Measurements from ENCODE around the gene NAA30.
"Not testable (repeated sequence)": the region's sequence is repeated elsewhere in the genome, so short reads cannot be mapped to it uniquely, and the experiment has no call there.

Gene NAA30

DNA sequence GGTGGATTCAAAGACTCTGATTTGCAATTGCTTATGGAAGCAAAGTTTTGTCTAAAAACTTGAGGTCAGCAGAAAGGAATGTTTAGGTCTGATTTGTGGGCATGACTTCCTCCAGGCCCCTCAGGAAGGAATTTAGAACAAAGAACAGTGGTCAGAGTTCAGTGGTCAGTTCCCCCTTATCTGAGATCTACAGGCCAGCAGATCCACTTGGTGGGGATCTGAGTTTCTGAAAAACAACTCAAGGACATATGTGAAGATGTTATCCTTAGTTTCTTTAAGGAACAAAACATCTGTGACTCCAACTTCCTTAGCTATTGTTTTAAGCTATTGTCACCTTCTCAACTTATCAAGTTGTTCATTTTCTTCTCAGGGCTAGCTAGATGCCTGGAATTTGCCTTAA is 28.0 kb upstream of the NAA30 start:
- DNase-seq = no peak
- Histone ChIP-seq H3K4me1 (ENCODE audit: low read length) (no peaks in the 10 kb centered on the region), H3K36me3 (replicated peaks; ENCODE audit: insufficient read depth, low read length) (no peaks in the 10 kb centered on the region), H3K4me3 (ENCODE audit: low read length) (no peak overlapping the region), H3K4me2 (ENCODE audit: low read depth, low read length) (no peak overlapping the region), H3K27me3 (replicated peaks; ENCODE audit: insufficient read depth, low read length) (no peaks in the 10 kb centered on the region), H3K9me3 (replicated peaks; ENCODE audit: insufficient read depth, low read length) (no peaks in the 10 kb centered on the region), H3K9me2 (replicated peaks; ENCODE audit: insufficient read depth, low read length) (no peaks in the 10 kb centered on the region), H4K20me1 (ENCODE audit: insufficient read depth, low read length) (no peaks in the 10 kb centered on the region), H3K9ac (ENCODE audit: low read length) (no peak overlapping the region), H3K79me2 (ENCODE audit: low read length) (no peaks in the 10 kb centered on the region), H2AFZ (ENCODE audit: low read length) (no peak overlapping the region), H3F3A (ENCODE audit: insufficient read depth, low read length) (no peaks in the 10 kb centered on the region), H3K27ac (ENCODE audit: low read length) (no peak overlapping the region)
- no peak for TF ChIP-seq EZH2 (optimal IDR thresholded peaks at IDR 0.05; ENCODE audit: low read depth, low read length)
- TF ChIP-seq, protein P1, sequence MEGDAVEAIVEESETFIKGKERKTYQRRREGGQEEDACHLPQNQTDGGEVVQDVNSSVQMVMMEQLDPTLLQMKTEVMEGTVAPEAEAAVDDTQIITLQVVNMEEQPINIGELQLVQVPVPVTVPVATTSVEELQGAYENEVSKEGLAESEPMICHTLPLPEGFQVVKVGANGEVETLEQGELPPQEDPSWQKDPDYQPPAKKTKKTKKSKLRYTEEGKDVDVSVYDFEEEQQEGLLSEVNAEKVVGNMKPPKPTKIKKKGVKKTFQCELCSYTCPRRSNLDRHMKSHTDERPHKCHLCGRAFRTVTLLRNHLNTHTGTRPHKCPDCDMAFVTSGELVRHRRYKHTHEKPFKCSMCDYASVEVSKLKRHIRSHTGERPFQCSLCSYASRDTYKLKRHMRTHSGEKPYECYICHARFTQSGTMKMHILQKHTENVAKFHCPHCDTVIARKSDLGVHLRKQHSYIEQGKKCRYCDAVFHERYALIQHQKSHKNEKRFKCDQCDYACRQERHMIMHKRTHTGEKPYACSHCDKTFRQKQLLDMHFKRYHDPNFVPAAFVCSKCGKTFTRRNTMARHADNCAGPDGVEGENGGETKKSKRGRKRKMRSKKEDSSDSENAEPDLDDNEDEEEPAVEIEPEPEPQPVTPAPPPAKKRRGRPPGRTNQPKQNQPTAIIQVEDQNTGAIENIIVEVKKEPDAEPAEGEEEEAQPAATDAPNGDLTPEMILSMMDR (IDR thresholded peaks at IDR 0.05; ENCODE audit: low read length) = no peak
- no peak for TF ChIP-seq EZH2phosphoT487 (IDR thresholded peaks at IDR 0.05; ENCODE audit: low read length)

DNA sequence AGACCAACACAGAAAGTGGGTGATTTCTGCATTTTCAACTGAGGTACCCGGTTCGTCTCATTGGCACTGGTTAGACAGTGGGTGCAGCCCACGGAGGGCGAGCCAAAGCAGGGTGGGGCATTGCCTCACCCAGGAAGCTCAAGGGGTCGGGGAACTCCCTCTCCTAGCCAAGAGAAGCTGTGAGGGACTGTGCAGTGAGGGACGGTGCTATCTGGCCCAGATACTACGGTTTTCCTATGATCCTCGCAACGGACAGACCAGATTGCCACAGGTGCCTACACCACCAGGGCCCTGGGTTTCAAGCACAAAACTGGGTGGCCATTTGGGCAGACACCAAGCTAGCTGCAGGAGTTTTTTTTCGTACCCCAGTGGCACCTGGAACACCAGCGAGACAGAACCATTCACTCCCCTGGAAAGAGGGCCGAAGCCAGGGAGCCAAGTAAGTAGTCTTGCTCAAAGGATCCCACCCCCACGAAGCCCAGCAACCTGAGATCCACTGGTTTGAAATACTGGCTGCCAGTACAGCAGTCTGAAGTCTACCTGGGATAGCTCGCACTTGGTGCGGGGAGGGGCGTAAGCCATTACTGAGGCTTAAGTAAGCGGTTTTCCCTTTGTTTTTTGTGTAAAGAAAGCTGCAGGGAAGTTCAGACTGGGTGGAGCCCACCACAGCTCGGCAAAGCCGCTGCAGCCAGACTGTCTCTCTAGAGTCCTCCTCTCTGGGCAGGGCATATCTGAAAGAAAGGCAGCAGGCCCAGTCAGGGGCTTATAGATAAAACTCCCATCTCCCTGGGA is 25.5 kb upstream of the NAA30 start:
- no peaks in the 10 kb centered on the region for H3K79me2 ChIP-seq (ENCODE audit: low read length)
- no peak for DNase-seq
- no peaks in the 10 kb centered on the region for H3F3A ChIP-seq (ENCODE audit: insufficient read depth, low read length)
- TF ChIP-seq, protein P1 (IDR thresholded peaks at IDR 0.05; ENCODE audit: low read length) = no peak
- TF ChIP-seq EZH2phosphoT487 (IDR thresholded peaks at IDR 0.05; ENCODE audit: low read length) (no peak), EZH2 (optimal IDR thresholded peaks at IDR 0.05; ENCODE audit: low read depth, low read length) (no peak)
- H3K9me3 ChIP-seq (replicated peaks; ENCODE audit: insufficient read depth, low read length) = no peaks in the 10 kb centered on the region
- no peaks in the 10 kb centered on the region for H4K20me1 ChIP-seq (ENCODE audit: insufficient read depth, low read length)
- H3K9me2 ChIP-seq (replicated peaks; ENCODE audit: insufficient read depth, low read length) = no peaks in the 10 kb centered on the region
- no peaks in the 10 kb centered on the region for H3K27me3 ChIP-seq (replicated peaks; ENCODE audit: insufficient read depth, low read length)
- no peaks in the 10 kb centered on the region for H3K4me1 ChIP-seq (ENCODE audit: low read length)
- no peak overlapping the region for H3K4me2 ChIP-seq (ENCODE audit: low read depth, low read length)
- H3K4me3 ChIP-seq (ENCODE audit: low read length) = no peak overlapping the region
- H3K36me3 ChIP-seq (replicated peaks; ENCODE audit: insufficient read depth, low read length) = no peaks in the 10 kb centered on the region
- no peak overlapping the region for H2AFZ ChIP-seq (ENCODE audit: low read length)
- H3K27ac ChIP-seq (ENCODE audit: low read length) = no peak overlapping the region
- H3K9ac ChIP-seq (ENCODE audit: low read length) = no peak overlapping the region

DNA sequence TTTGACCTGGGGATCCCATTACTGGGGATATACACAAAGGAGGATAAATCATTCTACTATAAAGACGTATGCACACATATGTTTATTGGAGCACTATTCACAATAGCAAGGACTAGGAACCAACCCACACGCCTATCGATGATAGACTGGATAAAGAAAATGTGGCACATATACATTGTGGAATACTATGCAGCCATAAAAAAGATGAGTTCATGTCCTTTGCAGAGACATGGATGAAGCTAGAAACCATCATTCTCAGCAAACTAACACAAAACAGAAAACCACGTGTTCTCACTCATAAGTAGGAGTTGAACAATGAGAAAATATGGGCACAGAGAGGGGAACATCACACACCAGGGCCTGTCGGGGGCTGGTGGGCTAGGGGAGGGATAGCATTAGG is 20.2 kb upstream of the NAA30 start:
- not testable (repeated sequence) for H3K27ac ChIP-seq (ENCODE audit: low read length); H3K9me3 ChIP-seq (replicated peaks; ENCODE audit: insufficient read depth, low read length); H3K79me2 ChIP-seq (ENCODE audit: low read length); H3K36me3 ChIP-seq (replicated peaks; ENCODE audit: insufficient read depth, low read length); H3F3A ChIP-seq (ENCODE audit: insufficient read depth, low read length); H3K4me2 ChIP-seq (ENCODE audit: low read depth, low read length); DNase-seq; H4K20me1 ChIP-seq (ENCODE audit: insufficient read depth, low read length); H3K9ac ChIP-seq (ENCODE audit: low read length); H2AFZ ChIP-seq (ENCODE audit: low read length); H3K4me1 ChIP-seq (ENCODE audit: low read length); H3K27me3 ChIP-seq (replicated peaks; ENCODE audit: insufficient read depth, low read length); H3K4me3 ChIP-seq (ENCODE audit: low read length); H3K9me2 ChIP-seq (replicated peaks; ENCODE audit: insufficient read depth, low read length)

- Histone ChIP-seq H3K27ac (ENCODE audit: low read length) (no peak overlapping the region), H3K4me3 (ENCODE audit: low read length) (no peak overlapping the region), H3K9me2 (replicated peaks; ENCODE audit: insufficient read depth, low read length) (no peaks in the 10 kb centered on the region), H3K9ac (ENCODE audit: low read length) (no peak overlapping the region), H2AFZ (ENCODE audit: low read length) (no peak overlapping the region), H3K4me1 (ENCODE audit: low read length) (no peaks in the 10 kb centered on the region), H4K20me1 (ENCODE audit: insufficient read depth, low read length) (no peaks in the 10 kb centered on the region), H3K4me2 (ENCODE audit: low read depth, low read length) (no peak overlapping the region), H3K79me2 (ENCODE audit: low read length) (no peaks in the 10 kb centered on the region), H3K27me3 (replicated peaks; ENCODE audit: insufficient read depth, low read length) (no peaks in the 10 kb centered on the region), H3F3A (ENCODE audit: insufficient read depth, low read length) (no peaks in the 10 kb centered on the region), H3K9me3 (replicated peaks; ENCODE audit: insufficient read depth, low read length) (no peaks in the 10 kb centered on the region), H3K36me3 (replicated peaks; ENCODE audit: insufficient read depth, low read length) (no peaks in the 10 kb centered on the region)
- TF ChIP-seq EZH2 (optimal IDR thresholded peaks at IDR 0.05; ENCODE audit: low read depth, low read length) (no peak), EZH2phosphoT487 (IDR thresholded peaks at IDR 0.05; ENCODE audit: low read length) (no peak)
- TF ChIP-seq, protein P1 (IDR thresholded peaks at IDR 0.05; ENCODE audit: low read length) = no peak
- no peak for DNase-seq
Measured at GRCh38 chr14:57371013-57371412, 19.4 kb upstream of the NAA30 start.

Measured in MM.1S (cell line).